NCI-H2227 (cell line): ENCODE data around the gene ODAD2.

Experiments
- DNase-seq: peaks from one replicate; lab custom pipeline; 2025; ENCODE audit not compliant: unreplicated experiment; lab: John Stamatoyannopoulos, UW

ODAD2 gene

DNA sequence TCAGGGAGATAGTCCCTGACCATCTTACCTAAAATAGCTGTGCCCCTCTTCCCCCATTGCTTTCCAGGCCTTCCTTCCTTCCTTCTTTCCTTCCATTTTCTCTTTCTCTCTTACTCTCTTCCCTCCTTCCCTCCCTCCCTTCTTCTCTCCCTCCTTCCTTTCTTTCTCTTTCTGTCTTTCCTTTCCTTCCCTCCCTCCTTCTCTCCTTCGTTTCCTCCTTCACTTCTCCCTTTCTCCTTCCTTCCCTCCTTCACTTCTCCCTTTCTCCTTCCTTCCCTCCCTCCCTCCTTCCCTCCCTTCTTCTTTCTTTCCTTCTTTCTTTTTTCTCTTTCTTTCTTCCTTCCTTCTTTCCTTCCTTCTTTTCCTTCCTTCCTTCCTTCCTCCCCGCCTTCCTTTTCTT lies 228.7 kb downstream of the ODAD2 start:
- no peak for DNase-seq
